H1 (cell line): ENCODE results near the gene COL5A2. TPM values are rescaled to one million over a fixed set of nuclear protein-coding genes. Genes with fewer than 3 reads are reported as not detected.

Experiments
- ATF3 ChIP-seq: IDR thresholded peaks from 2 replicates; pipeline ENCODE4 v1.6.1; 2011; ENCODE audit warnings: low read depth, mild to moderate bottlenecking, low read length; ENCODE audit not compliant: insufficient read depth
- polyA plus RNA-seq, 7 experiments: library from polyadenylated mRNA; depleted of rRNA in 3 of 7; stranded (reverse) in 5 of 7; unstranded in 2 of 7; fragments of >200 nt in 5 of 7; fragments of 200-250 nt in 2 of 7; gene quantifications; 1 replicate in 5 of 7; 2 replicates in 1 of 7; 4 replicates in 1 of 7; pipeline versions ENCODE4 v1.2.1 to v1.2.3, GENCODE V29; 2011 to 2013; ENCODE audit warnings: missing spikeins in 2 of 7, mixed read lengths in 2 of 7
- total RNA-seq: library from RNA; stranded (reverse); fragmentation: NEBNext Ultra II Directional; extraction: Animal tissue kit (Norgen Biotek cat#: 25700); gene quantifications from 2 replicates; pipeline ENCODE4 v1.2.1, GENCODE V29; 2021

COL5A2 gene
- total and polyA plus RNA-seq, 2 of the 8 experiments (the other 6 are each of a cell fraction or from before 2014, with no cell fraction given), result 4.7 to 24.2 TPM

- no peak for TF ChIP-seq ATF3
Measured at GRCh38 chr2:188986839-188987238, 192.7 kb downstream of the COL5A2 start (continued).
